Kidney glomerular epithelial cell (primary cell): Measurements from ENCODE around the gene ATAT1.
"Not testable (repeated sequence)": the region's sequence is repeated elsewhere in the genome, so short reads cannot be mapped to it uniquely, and the experiment has no call there.

Experiments used
- DNase-seq: peaks from one replicate; lab custom pipeline; 2025; lab: John Stamatoyannopoulos, UW

Gene ATAT1

DNA sequence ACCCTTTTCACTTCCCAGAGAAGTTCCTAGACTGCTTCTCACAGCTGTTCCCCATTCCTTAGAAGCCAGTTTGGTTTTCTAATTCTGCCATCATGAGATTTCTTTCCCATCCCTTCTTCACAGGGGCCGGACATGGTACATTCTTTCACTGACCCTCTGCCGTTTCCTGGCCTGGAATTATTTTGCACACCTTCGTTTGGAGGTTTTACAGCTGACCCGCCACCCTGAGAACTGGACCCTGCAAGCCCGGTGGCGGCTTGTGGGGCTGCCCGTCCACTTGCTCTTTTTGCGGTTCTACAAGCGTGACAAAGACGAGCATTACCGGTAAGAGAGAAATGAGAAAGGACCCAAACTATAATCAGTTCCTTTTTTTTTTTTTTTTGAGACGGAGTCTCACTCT is 24.5 kb downstream of the ATAT1 start:
- DNase-seq, result no peak

GRCh38 chr6:30654798-30655742 is 28.4 kb downstream of the ATAT1 start:
- no peak for DNase-seq

DNA sequence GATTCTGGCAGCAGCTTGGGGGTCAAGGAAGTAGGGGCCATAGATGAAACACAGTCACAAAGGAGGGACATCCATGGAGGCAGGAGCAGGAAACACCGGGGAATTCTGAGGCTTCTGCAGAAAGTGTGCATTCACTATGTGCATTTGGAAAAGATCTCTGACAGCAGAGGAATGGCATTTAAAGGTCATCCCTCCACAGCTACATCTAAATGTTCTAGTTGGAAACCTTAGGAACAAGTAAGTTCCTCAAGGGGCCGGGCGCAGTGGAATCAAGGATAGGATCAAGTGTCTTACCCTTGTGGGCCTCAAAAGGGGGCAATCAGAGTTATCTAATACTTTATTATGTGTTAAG is 29.0 kb downstream of the ATAT1 start:
- no peak for DNase-seq

GRCh38 chr6:30656513-30656912 is 29.8 kb downstream of the ATAT1 start:
- no peak for DNase-seq

GRCh38 chr6:30657454-30657853 is 30.8 kb downstream of the ATAT1 start:
- peak; percentile 27 for DNase-seq

DNA sequence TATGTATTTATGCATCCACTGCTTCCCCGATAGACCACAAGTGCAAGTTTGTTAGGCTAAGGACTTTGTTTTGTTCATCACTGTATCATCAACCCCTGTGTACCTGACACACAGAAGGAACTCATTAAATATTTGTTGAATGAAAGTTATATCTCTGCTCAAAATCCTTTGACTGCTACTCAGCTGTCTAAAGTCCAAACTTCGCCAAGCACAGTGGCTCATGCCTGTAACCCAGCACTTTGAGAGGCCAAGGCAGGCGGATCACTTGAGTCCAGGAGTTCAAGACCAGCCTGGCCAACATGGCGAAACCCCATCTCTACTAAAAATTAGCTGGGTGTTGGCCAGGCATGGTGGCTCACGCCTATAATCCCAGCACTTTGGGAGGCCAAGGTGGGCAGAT is 31.2 kb downstream of the ATAT1 start:
- not testable (repeated sequence) for DNase-seq

DNA sequence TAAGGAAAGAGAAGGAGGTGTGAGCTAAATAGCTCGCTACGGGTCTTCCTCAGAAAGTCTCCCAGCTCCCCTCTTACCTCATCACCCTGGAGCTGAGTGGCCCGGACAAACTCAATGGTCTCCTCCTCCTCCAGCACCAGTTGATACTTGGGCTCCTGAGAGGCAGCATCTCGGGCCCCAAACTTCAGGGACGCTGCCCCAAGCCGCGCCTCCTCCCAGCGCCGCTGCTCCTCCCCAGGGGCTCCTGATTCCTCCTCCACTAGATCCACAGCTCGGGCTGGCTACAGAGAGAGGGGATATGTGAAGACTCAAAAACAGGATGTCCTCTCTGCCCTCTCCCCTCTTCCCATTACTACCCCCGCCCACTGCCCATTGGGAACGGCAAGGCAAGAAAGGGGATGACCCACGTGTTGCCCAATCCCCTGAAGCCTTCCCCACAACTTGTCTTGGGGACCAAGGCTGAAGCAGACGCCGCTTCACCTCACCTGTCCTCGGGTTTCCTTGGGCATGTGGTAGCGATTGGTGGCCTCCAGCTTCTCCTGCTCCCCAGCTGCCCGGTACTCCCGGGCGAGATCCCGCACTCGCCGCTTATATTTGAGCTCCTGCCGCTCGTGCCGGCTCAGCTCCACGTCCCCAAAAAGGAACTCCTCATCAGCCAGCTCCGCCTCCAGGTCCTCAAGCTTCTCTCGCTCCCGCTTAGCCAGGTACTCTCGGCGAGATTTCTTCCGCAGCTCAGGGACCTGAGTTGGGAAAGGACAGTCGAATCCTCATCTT is 38.5 kb downstream of the ATAT1 start:
- DNase-seq, result no peak

GRCh38 chr6:30666300-30666699 is 39.6 kb downstream of the ATAT1 start:
- DNase-seq, result not testable (repeated sequence)

DNA sequence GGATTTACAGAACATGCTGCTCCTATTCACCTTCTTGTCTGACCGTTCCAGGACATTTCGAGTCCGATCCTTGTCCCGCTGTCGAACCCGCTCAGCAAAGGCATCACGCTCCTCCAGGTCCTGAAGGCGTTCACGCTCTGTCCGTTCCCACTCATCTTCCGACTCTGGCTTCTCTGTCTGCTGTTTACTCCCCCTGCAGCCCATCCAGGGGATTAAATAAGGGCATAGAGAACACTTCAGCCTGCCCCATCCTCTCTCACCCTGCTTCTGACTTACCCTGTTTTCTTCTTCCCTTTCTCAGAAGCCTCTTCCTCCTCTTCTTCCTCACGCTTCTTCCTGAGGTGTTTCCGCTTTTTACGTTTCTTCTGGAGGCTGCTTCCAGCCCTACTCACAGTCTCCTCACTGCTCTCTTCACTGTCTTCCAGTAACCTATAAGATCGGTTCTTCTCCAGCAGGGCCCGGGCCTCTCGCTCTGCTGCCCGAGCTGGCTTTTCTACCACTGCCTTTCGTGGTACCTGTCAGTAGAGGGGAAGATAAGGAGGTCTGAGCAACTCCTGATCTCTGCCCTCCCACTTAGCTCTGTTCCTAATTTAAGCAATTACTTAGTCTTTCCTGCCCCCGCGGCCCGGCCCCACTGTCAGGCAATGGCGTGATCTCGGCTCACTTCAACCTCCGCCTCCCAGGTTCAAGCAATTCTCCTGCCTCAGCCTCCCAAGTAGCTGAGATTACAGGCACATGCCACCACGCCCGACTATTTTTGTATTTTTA is 44.3 kb downstream of the ATAT1 start:
- DNase-seq, result no peak

DNA sequence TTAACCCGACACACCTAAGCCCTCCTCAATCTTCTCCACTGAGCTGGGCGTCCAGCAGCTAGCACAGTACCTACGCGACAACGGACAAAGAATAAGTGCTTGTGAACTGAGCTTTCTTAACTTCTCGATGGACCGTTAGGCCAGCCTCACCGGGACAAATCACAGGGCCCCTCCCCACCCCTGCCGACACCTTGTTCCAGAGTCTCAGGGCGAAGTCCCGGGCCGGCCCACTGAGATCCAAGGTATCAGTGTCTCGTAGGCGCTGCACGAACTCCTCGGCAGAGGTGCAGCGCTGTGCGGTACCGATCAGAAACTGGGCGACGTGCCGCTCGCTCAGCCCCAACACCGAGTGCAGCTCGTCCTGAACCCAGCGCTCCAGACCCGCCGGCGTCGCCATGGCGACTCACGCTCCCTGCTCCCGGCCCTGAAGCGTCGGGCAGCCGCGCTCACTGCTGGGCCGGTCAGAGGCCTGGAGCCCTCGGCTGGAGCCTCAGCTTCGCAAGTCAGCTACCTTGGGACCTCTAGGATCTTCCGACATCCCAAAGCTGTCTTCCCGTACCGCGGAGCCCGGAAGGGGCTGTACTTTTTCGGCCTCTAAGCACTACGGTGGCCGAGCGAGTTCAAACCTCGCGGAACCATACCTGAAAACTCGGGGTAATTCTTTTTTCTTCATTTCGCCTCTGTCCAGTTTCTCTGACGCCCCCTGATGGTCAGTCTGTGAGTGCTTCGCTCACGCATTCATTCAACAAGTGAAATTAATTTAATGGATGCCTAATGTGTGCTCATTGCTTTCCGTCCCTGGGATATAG is 46.0 kb downstream of the ATAT1 start, which contains the start of gene DHX16:
Gene DHX16 (minus strand): TSS at position 562 of the 809 bp plus-strand sequence. CDS start 165 bp downstream, at position 397.
- peak; percentile 98 for DNase-seq

- no peak for DNase-seq
Measured at GRCh38 chr6:30676660-30677285, 50.1 kb downstream of the ATAT1 start.

GRCh38 chr6:30678964-30679726 is 52.5 kb downstream of the ATAT1 start:
- DNase-seq, result peak; percentile 64

DNA sequence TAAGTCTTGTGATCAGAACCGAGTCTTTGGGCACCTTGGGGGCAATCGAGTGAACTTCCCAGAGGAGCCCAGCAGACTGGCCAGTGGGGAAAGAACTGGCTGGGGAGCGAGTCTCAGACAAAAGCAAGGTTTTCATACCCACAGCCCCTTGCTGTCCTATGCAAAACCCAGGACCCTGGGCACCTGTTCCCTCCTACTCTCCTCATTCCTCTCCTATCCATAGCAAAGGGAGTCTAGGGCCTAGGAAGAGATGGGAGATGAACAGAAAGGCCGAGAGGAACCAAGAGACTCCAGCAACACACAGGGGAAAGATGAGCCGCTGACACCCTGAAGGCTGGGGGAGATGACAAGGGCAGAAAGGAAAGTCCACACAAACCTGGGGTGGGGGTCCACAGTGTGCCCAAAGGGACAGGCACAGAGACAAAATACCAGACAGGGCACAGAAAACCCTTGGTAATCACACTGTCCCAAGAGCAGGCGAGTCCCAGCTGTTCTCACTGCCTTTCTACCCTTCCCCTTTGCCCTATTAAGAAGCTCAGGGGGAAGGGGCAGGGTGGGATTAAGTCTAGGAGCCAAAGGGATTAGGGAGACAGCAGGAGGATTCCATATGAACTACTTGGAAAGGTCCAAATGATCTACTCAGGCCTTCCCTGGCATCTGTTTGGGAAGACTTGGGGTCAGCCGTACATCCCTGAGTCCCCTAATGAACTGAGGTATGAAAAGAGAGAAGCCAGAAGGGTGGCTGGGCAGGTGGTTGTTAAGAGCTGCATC is 53.3 kb downstream of the ATAT1 start:
- DNase-seq, result no peak

GRCh38 chr6:30681766-30682142 is 55.1 kb downstream of the ATAT1 start:
- no peak for DNase-seq

- peak; percentile 65 for DNase-seq
Measured at GRCh38 chr6:30682143-30683117, 55.8 kb downstream of the ATAT1 start.

GRCh38 chr6:30683183-30683979 is 56.7 kb downstream of the ATAT1 start:
- DNase-seq, result no peak

DNA sequence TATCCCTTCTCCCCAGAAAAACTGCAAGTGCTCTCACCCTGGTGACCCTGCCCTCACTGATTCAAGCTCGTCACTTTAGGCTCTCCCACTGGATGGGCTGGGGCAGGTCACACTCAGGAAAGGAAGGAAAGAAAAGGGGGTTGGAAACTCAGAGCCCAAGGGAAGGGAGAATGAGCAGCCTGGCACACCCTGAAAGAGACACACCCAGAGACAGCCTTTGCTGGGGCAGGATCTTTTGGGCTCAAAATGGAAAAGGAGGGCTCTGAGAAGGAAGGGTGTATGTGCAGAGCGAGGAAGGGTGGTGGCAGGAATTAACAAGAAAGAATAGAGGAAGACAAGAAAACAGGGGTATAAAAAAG is 57.3 kb downstream of the ATAT1 start:
- no peak for DNase-seq
